ENCODE measurements around the gene RAB7B. TPM values are rescaled to one million over a fixed set of nuclear protein-coding genes. Genes with fewer than 3 reads are reported as not detected.

The RAB7B gene
- total RNA-seq, 4 donors from 2014 or later, result 4.8 to 12.6 (median 8.7) TPM

DNA sequence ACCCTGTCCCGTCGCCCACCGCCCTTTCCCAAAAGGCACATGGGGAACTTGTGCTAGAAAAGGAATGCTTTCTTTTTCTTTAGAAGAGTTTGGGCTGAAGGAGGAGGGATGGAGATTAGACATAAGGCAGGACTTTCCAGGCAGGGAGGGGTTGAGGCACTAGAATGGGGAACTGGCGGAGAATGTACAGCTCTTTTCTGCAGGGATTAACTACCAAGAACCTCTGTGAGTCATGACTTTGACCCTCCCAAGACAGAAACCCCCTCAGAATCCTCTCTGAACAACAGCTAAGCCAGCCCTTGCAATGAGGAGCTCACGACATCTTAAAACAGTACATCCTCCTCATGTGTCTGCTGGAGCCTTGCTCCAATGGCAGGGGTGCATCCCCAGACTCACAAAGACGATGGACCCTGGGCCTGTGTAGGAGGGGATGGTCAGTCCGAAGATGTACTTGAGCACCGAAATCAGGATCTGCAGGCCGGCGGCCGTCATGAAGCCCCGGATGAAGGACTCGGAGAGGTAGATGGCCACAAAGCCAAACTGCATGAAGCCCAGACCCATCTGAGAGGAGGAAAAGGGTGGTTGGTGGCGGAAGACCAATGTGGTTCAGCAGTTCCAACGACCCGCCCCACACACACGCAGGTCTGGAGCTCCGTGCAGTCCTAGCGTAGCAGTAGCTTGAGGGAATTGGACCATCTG lies 73.5 kb downstream of the RAB7B start:
- WGBS, 2 donors, result 97 to 98% methylated on average over 19 of the region's 19 CpGs
- TF ChIP-seq POLR2A (IDR thresholded peaks at IDR 0.05), result no peak
- TF ChIP-seq, protein P1, sequence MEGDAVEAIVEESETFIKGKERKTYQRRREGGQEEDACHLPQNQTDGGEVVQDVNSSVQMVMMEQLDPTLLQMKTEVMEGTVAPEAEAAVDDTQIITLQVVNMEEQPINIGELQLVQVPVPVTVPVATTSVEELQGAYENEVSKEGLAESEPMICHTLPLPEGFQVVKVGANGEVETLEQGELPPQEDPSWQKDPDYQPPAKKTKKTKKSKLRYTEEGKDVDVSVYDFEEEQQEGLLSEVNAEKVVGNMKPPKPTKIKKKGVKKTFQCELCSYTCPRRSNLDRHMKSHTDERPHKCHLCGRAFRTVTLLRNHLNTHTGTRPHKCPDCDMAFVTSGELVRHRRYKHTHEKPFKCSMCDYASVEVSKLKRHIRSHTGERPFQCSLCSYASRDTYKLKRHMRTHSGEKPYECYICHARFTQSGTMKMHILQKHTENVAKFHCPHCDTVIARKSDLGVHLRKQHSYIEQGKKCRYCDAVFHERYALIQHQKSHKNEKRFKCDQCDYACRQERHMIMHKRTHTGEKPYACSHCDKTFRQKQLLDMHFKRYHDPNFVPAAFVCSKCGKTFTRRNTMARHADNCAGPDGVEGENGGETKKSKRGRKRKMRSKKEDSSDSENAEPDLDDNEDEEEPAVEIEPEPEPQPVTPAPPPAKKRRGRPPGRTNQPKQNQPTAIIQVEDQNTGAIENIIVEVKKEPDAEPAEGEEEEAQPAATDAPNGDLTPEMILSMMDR (IDR thresholded peaks at IDR 0.05), result no peak

DNA sequence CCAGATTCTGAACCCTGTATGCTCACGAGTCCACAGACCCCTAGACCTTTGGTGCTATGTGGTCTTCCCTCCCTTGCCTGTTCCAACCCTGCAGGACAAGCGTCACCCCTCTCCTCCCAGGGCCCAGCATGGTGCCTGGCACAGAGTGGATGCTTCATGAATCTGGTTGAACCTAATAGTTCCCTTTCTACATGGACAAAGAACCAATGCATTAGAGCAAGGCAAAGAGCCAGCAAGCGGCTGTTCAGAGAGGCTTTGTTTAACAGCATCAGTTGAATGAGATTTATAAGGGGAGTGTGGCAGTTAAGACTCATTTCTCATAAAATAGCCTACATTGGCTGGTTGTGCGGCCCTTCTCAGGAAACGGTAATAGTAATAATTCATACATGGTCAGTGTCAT lies 74.9 kb downstream of the RAB7B start:
- WGBS, 2 donors, result 91 to 95% methylated on average over 5 of the region's 5 CpGs
- DNase-seq, result no peak
- H3K27ac ChIP-seq, result no peak overlapping the region
- no peaks in the 10 kb centered on the region for H3K36me3 ChIP-seq
- no peak overlapping the region for H3K4me3 ChIP-seq (replicated peaks in 1 of 3)
- H3K9me3 ChIP-seq, result no peaks in the 10 kb centered on the region
- H3K27me3 ChIP-seq, result no peaks in the 10 kb centered on the region
- intact Hi-C loops (cut with DNase I), result no loop called here
- H3K4me1 ChIP-seq, result peaks cover 8 to 11% of the 10 kb centered on the region in 2 donors
- no peak for TF ChIP-seq POLR2A (IDR thresholded peaks at IDR 0.05)
- TF ChIP-seq, protein P1 (IDR thresholded peaks at IDR 0.05), result no peak

More for the DNA sequence above, 73.5 kb downstream of the RAB7B start:
- H3K4me3 ChIP-seq (replicated peaks in 1 of 3), result no peak overlapping the region
- no peaks in the 10 kb centered on the region for H3K9me3 ChIP-seq
- H3K27ac ChIP-seq, result no peak overlapping the region
- DNase-seq, result no peak
- intact Hi-C loops (cut with DNase I), result no loop called here
- H3K27me3 ChIP-seq, result no peaks in the 10 kb centered on the region
- no peaks in the 10 kb centered on the region for H3K36me3 ChIP-seq
- H3K4me1 ChIP-seq, result peaks cover 21 to 24% of the 10 kb centered on the region in 2 donors

DNA sequence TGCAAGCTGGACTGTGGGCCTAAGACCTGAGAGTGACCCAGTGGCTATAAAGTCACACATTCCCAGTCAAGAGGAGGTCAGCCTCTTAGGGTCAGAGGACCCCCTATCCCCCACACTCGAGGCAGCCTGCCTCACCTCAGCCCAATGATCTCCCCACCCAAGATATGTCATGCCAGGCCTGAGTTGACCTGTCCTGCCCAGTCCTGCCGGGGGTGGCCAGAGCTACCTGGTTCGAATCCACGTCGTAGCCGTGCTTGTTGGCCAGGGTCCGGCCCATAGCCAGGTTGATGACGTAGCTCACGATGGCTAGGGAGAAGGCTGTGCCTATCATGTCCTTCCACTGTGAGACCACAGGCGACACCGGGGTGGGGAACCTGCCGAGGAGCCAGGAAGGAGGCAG lies 75.5 kb downstream of the RAB7B start:
- intact Hi-C loops (cut with DNase I), result no loop called here
- 93 to 94% methylated on average over 3 to 10 of the region's 12 CpGs for WGBS, 2 donors
- H3K9me3 ChIP-seq, result no peaks in the 10 kb centered on the region
- H3K27ac ChIP-seq, result no peak overlapping the region
- H3K4me1 ChIP-seq, result peaks cover 3 to 5% of the 10 kb centered on the region in 2 donors
- no peaks in the 10 kb centered on the region for H3K36me3 ChIP-seq
- no peak overlapping the region for H3K4me3 ChIP-seq (replicated peaks in 1 of 3)
- H3K27me3 ChIP-seq, result no peaks in the 10 kb centered on the region
- no peak for DNase-seq
- TF ChIP-seq POLR2A (IDR thresholded peaks at IDR 0.05), result no peak
- TF ChIP-seq, protein P1 (IDR thresholded peaks at IDR 0.05), result no peak

DNA sequence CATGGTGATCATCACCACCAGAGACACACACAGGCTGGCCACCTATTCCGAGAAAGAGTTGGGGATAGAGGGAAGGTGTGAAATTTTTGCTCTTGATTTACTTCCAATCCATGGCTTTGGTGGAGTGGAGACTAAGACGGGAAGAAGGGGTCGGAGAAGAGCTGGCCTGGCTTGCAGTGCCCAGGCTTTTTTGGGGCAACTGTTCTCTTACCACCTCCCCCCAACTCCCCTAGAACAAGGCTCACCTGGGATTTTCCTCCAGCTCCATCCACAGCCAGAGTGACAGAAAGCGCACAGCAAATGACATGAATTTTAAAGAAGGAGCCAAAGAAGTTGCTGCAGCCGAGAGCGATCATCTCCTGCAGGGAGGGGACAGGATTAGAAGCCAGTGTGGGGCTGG lies 75.9 kb downstream of the RAB7B start:
- 95 to 98% methylated on average over 6 of the region's 6 CpGs for WGBS, 2 donors
- Histone ChIP-seq H3K27ac (no peak overlapping the region), H3K36me3 (no peaks in the 10 kb centered on the region), H3K4me3 (replicated peaks in 1 of 3) (no peak overlapping the region), H3K27me3 (no peaks in the 10 kb centered on the region), H3K4me1 (peaks cover 0 to under 1% of the 10 kb centered on the region in 2 donors), H3K9me3 (no peaks in the 10 kb centered on the region)
- no peak for DNase-seq
- TF ChIP-seq POLR2A (IDR thresholded peaks at IDR 0.05), result no peak
- TF ChIP-seq, protein P1 (IDR thresholded peaks at IDR 0.05), result no peak
- intact Hi-C loops (cut with DNase I), result no loop called here

Other genes with a start within 250 kb of the RAB7B start
- gene RAB29, start 227.9 kb downstream of the RAB7B start, total RNA-seq, result 10 to 100 TPM; 52.4 to 78.1 (median 58.9) TPM
- gene SLC41A1, start 190.2 kb downstream of the RAB7B start, total RNA-seq, result 10 to 100 TPM; 52.1 to 98.9 (median 64.6) TPM
- gene PM20D1, start 153.3 kb downstream of the RAB7B start, total RNA-seq, result under 1 TPM; 0.50 to 0.81 (median 0.68) TPM
- 1 to 10 TPM; 1.6 to 4.8 (median 3.3) TPM for gene SLC26A9, start 59.9 kb downstream of the RAB7B start, total RNA-seq
- gene CTSE, start 20.5 kb upstream of the RAB7B start, total RNA-seq, result 10 to 100 TPM in 3 of 4 donors, 1 to 10 TPM in 1; 3.6 to 38.2 (median 19.0) TPM
- 1 to 10 TPM; 1.2 to 1.7 (median 1.6) TPM for gene RHEX, start 49.8 kb upstream of the RAB7B start, total RNA-seq
- gene AVPR1B, start 114.0 kb upstream of the RAB7B start, total RNA-seq, result under 1 TPM in 3 of 4 donors, not detected in 1; 0.11 to 0.68 (median 0.38) TPM
- gene FAM72A, start 199.4 kb upstream of the RAB7B start, total RNA-seq, result not detected
- 10 to 100 TPM; 16.8 to 31.7 (median 24.6) TPM for gene SRGAP2, start 200.1 kb upstream of the RAB7B start, total RNA-seq